A549 (cell line): ENCODE results near the gene EMILIN1.

ENCODE experiments used
- CTCF ChIP-seq: fragments of >200 bp; sonication (Bioruptor Twin); formaldehyde crosslinking; IDR thresholded peaks from 3 replicates; pipeline ENCODE4 v1.5.1; 2016
- EP300 ChIP-seq, 2 experiments: fragments of >200 bp; sonication (Bioruptor Twin); formaldehyde crosslinking; IDR thresholded peaks; 2 replicates in 1 of 2; 3 replicates in 1 of 2; pipeline ENCODE4 v1.6.1; 2016 to 2017
- FOSL2 ChIP-seq, 2 experiments: fragments of 450-650 bp in 1 of 2; fragments of >200 bp in 1 of 2; sonication (Bioruptor Twin) in 1 of 2; formaldehyde crosslinking; IDR thresholded peaks; 2 replicates each; pipeline versions ENCODE4 v1.5.0 to v1.6.1; 2016 to 2020; ENCODE audit warnings: mild to moderate bottlenecking in 1 of 2, moderate library complexity in 1 of 2
- KDM1A ChIP-seq: fragments of 200-600 bp; sonication (generic); IDR thresholded peaks from 2 replicates; pipeline ENCODE4 v1.6.1; 2016; ENCODE audit warnings: low read depth, mild to moderate bottlenecking
- RAD21 ChIP-seq, 2 experiments: fragments of >200 bp in 1 of 2; sonication (Bioruptor Twin) in 1 of 2; formaldehyde crosslinking in 1 of 2; IDR thresholded peaks in 1 of 2; conservative IDR thresholded peaks in 1 of 2; 2 replicates in 1 of 2; 3 replicates in 1 of 2; pipeline ENCODE4 v1.6.1; 2012 to 2018; ENCODE audit warnings: inconsistent platforms in 1 of 2
- USF2 ChIP-seq: fragments of 450-650 bp; IDR thresholded peaks from 2 replicates; pipeline ENCODE4 v1.6.1; 2014; ENCODE audit warnings: antibody characterized with exemption

GRCh38 chr2:27094353-27094984 lies 16.1 kb downstream of the EMILIN1 start:
- no peak for TF ChIP-seq KDM1A
- TF ChIP-seq CTCF: no peak
- no peak for TF ChIP-seq EP300 (IDR thresholded peaks at IDR 0.05)
- TF ChIP-seq RAD21 (conservative IDR thresholded peaks at IDR 0.05 in 1 of 2, IDR thresholded peaks at IDR 0.05 in 1 of 2): no peak
- no peak for TF ChIP-seq USF2
- no peak for TF ChIP-seq FOSL2 (IDR thresholded peaks at IDR 0.05)
- no peak for TF ChIP-seq FOSL2 (CRISPR knock-in tag; IDR thresholded peaks at IDR 0.05)
